ENCODE results near the gene GTF2H4.
"Not testable (repeated sequence)": the region's sequence is repeated elsewhere in the genome, so short reads cannot be mapped to it uniquely, and the experiment has no call there.

The GTF2H4 gene

GRCh38 chr6:30926644-30927043, 18.6 kb downstream of the GTF2H4 start:
- no peak for DNase-seq (ENCODE audit: low spot score)

- not testable (repeated sequence) for DNase-seq (ENCODE audit: low spot score)
Observed at GRCh38 chr6:30927080-30927479, 19.1 kb downstream of the GTF2H4 start.

- no peak for DNase-seq (ENCODE audit: low spot score)
Observed at GRCh38 chr6:30928677-30929076, 20.7 kb downstream of the GTF2H4 start.

- DNase-seq (ENCODE audit: low spot score): no peak
Observed at GRCh38 chr6:30930506-30930905, 22.5 kb downstream of the GTF2H4 start.

- DNase-seq (ENCODE audit: low spot score): no peak
Observed at GRCh38 chr6:30931272-30931671, 23.3 kb downstream of the GTF2H4 start.

GRCh38 chr6:30931969-30932645, 24.1 kb downstream of the GTF2H4 start, which contains the start of gene SFTA2:
Gene SFTA2, minus strand, starts transcription at chr6:30932170. Its CDS starts 74 bp downstream, at chr6:30932096.
- DNase-seq (ENCODE audit: low spot score): no peak

- no peak for DNase-seq (ENCODE audit: low spot score)
Observed at GRCh38 chr6:30932665-30933365, 24.8 kb downstream of the GTF2H4 start.

GRCh38 chr6:30935018-30935417, 27.0 kb downstream of the GTF2H4 start:
- no peak for DNase-seq (ENCODE audit: low spot score)

GRCh38 chr6:30937265-30937664, 29.3 kb downstream of the GTF2H4 start:
- no peak for DNase-seq (ENCODE audit: low spot score)

- DNase-seq (ENCODE audit: low spot score): no peak
Observed at GRCh38 chr6:30938730-30939129, 30.7 kb downstream of the GTF2H4 start.

GRCh38 chr6:30939473-30939872, 31.5 kb downstream of the GTF2H4 start:
- DNase-seq (ENCODE audit: low spot score): no peak

- DNase-seq (ENCODE audit: low spot score): no peak
Observed at GRCh38 chr6:30940361-30940986, 32.5 kb downstream of the GTF2H4 start, which contains the start of gene MUCL3. Gene MUCL3, plus strand, starts transcription at chr6:30940973. Its CDS starts 27 bp downstream, at chr6:30941000.

GRCh38 chr6:30942338-30943060, 34.5 kb downstream of the GTF2H4 start:
- no peak for DNase-seq (ENCODE audit: low spot score)

GRCh38 chr6:30944051-30944450, 36.0 kb downstream of the GTF2H4 start:
- no peak for DNase-seq (ENCODE audit: low spot score)

GRCh38 chr6:30945281-30945680, 37.3 kb downstream of the GTF2H4 start:
- no peak for DNase-seq (ENCODE audit: low spot score)

- DNase-seq (ENCODE audit: low spot score): no peak
Observed at GRCh38 chr6:30947231-30947630, 39.2 kb downstream of the GTF2H4 start.

- DNase-seq (ENCODE audit: low spot score): no peak
Observed at GRCh38 chr6:30948811-30949210, 40.8 kb downstream of the GTF2H4 start.

- DNase-seq (ENCODE audit: low spot score): no peak
Observed at GRCh38 chr6:30951907-30952469, 44.0 kb downstream of the GTF2H4 start.

- DNase-seq (ENCODE audit: low spot score): no peak
Observed at GRCh38 chr6:30954631-30955366, 46.8 kb downstream of the GTF2H4 start.

- DNase-seq (ENCODE audit: low spot score): no peak
Observed at GRCh38 chr6:30955367-30956042, 47.5 kb downstream of the GTF2H4 start.

GRCh38 chr6:30957716-30958115, 49.7 kb downstream of the GTF2H4 start:
- no peak for DNase-seq (ENCODE audit: low spot score)

All from hematopoietic multipotent progenitor cell treated with erythropoietin and hydrocortisone succinate and interleukin-3 and kit ligand, for 17 days (in vitro differentiated cells).